ENCODE measurements around the gene LRRC8B.

LRRC8B gene

DNA sequence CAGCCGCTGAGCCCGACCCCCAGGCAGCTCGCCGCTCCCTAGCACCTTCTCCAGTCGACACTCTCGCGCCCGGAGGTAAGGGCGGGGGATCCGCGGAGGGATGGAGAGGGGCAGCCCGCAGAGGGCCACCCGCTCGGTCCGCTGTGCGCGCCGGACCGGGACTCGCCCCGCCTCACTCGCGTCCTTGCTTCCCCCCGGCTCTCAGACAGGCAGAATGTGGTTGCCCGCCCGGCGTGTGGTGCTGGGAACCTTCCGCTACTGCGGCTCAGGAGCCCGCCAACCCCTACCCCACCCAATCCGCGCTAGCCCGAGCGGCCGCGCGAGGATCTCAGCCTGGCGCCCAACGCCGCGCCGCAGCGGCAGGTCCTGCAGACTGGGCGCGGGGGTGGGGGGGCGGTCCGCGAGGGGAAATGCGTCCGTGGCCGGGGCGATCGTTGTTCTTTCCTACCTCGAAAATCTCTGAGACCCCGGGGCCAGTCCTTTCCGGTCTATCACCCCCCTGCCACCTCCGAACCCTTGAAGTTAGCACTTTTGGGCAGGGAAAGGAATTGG, 108.7 kb downstream of the LRRC8B start:
- DNase-seq (ENCODE audit: low read depth in 2 of 2) = peak in 1 of 2 experiments; percentile 43

DNA sequence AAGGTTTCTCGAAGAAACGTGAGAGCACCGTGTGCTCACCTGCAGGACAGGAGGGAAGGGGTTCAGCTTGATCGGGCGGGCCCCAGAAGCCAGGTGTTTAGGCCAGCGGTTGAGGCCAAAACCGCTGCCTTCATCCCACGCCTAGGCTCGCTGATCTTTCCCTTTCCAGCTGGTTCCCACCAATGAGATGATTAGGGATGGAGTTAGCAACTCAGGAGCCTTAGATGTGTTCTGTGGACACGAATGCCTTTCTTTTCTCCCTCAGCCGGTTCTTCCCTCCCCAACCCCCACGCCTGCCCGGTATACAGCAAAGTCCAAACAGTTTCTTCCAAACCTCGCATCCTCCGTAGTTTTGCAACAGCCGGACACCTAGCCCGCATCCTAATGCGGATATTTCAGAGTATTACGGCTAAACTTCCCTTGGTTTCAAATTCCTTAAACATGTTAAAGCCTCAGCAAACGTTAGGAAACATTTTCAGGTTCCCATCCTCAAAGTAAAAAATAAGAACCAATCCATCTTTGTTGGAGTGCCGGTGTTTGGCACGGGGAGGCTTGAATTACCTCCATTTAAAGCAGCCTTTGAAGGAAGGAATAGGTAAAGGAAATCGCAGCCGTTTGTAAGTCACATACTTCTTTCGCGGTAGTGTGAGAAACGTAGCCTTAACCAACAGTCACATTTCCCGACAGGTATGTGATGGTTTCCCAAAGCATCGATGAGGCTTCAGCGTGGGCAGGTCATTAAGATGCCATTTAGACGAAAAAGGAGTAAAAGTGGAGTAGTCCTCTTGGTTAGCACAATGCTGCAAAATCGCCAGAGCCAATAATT, 109.4 kb downstream of the LRRC8B start:
- DNase-seq (ENCODE audit: low read depth in 2 of 2) = peak in 1 of 2 experiments; percentile 20

DNA sequence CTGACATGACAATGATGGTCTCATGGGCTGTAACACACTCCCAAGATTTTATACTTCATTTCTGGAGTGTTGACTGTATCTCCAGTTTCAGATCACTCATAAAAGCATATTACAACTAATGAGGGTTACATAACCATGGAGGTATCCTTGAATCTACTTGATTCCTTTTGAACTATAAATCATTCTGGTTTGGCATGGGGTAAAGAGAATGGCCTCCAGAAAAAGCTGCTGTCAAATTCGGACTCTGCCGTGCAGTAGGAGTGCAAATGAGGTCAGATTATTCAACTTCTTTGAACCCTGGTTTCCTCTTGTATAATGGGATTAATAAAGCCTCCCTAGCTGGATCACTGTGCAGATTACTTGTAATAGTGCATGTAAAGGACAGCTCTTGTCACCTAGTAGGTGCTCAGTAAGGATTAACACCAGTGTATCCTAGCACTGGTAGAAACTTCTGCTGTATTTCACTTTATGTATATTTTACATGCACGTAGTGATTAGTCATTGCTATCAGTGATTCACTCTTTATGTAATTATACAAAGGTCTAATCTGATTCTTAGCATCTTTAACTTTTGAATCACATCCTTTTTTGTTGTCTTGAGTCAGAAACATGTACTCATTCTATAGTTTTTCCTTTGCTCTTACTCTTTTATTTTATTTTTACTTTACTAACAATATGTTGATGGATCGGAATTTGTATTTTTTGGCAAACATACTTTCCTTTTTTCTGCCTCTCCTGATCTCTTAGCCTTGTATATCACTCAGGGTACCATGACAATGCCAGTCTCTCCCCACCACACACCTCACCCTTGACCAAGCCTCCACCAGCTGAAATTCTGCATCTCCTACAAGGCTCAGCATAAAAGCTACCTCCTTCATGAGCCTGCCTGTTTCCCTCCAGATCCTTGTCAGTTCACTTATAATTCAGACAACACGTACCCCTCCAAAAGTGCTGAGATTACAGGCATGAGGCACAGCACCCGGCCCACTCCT, 111.5 kb downstream of the LRRC8B start:
- no peak for DNase-seq (ENCODE audit: low read depth in 2 of 2)

DNA sequence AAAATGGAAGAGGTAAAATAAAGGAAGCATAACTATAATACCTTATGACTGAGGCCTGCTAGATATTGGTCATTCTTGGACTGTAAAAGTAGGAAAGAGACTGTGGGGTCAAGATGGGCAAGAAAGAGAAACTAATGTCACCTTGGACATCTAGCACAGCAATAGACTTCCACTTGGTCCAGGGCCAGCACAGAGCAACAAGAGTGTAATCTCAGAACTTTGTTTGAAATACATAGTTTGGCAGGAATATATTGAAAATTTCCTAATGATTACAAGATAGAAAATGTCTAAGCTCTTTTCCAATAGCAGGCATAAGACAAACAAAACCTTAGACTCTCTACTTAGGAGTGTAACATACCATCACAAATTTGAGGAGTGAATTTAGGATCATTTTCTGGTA, 112.9 kb downstream of the LRRC8B start:
- no peak for DNase-seq (ENCODE audit: low read depth in 2 of 2)

DNA sequence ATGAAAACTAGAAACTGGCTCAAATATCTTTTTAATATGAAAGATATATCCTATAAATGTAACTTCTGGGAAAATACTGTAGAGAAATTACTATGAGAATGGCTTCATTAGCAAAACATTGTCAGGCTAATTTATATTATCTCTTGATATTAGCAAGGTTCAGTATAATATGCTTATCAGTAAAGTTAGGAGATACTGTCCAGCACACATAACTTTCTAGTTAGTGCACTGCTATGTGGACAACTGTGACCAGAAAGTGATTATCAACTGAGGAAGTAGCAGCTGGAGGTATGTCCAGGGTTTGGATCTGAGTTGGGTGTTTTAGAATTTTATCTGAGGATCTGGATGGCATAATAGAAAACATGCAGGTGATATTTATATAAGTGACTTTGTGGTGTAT, 115.8 kb downstream of the LRRC8B start:
- DNase-seq (ENCODE audit: low read depth in 2 of 2) = no peak

DNA sequence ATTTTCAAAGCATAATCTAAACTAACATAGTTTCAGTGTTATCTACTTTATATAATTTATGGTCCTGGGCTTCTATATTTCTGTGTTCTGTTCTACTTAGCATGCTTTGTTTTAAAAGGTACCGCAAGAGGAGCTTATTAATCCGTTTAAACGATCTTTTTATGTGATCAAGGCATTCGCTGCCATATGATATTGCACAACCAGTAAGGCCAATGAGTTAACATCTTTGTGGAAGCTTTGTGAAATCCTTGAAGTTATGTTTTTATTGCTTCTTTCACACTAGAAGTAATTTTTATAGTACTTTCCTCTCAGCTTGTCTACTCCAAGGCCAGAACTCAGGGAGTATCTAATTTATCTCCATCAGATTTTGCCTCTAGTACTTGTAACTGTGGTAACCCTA, 117.2 kb downstream of the LRRC8B start:
- DNase-seq (ENCODE audit: low read depth in 2 of 2) = no peak

DNA sequence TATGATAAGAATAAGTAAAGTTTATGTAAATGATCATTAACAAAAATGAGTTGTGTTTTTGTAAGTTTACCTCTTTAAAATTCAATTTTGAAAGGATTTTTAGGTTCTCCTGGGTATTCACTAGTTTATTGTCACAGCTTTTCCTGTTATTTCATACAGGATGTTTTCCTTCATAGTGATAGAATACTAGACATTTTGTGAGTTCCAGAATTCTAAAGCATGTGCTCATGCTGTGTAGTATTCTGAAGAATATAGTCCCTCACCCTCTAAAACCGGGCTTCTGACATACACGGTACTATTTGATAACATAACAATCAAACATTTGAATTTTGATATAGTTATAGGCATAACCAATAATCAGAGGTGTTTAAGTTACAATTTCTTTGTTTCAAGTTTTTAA, 118.9 kb downstream of the LRRC8B start:
- no peak for DNase-seq (ENCODE audit: low read depth in 2 of 2)

DNA sequence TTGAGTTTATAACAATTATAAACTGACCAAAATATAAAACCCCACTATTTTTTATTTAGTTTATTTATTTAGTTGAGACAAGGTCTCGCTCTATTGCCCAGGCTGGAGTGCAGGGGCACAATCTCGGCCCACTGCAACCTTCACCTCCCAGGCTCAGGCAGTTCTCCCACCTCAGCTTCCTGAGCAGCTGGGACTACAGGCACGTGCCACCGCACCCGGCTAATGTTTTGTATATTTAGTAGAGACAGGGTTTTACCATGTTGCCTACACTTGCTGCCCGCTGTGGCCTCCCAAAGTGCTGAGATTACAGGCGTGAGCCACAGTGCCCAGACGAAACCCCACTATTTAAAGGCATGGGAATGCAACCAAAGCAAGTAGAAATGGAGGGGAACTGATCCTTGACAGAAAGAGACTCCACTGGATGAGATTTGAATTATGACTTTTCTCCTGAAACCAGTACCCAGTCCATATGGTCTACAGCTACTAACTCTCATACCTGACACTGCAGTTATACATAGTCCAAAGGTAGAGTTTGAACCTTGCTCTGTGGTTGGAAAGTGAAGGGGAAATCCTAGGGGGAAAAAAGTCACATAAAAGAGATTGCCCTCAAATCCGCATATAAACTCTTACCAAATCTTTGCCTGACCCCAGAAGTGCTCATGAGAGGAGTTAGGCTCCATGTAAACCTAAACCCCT, 119.6 kb downstream of the LRRC8B start:
- no peak for DNase-seq (ENCODE audit: low read depth in 2 of 2)

DNA sequence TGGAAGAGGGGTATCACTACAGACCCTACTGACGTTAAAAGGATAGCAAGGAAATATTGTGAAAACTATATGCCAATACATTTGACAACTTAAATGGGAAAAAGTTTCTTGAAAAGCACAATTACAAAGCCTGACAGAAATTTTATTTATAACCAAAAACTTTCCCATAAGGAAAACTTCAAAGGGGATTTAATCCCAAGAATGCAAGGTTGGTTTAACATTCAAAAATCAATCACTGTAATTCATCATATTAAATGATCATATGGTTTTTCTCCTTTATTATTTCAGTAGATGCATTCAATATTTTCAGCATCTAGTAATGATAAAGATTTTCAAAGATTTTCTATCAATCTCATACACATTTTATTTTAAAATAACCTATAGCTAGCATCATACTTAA, 121.6 kb downstream of the LRRC8B start:
- no peak for DNase-seq (ENCODE audit: low read depth in 2 of 2)
